NCI-H2227 treated with DMSO at 0.1 percent for 48 hours (cell line): ENCODE data around the gene GDPD5.

Experiments used
- DNase-seq: peaks from one replicate; lab custom pipeline; 2025; lab: John Stamatoyannopoulos, UW

The GDPD5 gene

DNA sequence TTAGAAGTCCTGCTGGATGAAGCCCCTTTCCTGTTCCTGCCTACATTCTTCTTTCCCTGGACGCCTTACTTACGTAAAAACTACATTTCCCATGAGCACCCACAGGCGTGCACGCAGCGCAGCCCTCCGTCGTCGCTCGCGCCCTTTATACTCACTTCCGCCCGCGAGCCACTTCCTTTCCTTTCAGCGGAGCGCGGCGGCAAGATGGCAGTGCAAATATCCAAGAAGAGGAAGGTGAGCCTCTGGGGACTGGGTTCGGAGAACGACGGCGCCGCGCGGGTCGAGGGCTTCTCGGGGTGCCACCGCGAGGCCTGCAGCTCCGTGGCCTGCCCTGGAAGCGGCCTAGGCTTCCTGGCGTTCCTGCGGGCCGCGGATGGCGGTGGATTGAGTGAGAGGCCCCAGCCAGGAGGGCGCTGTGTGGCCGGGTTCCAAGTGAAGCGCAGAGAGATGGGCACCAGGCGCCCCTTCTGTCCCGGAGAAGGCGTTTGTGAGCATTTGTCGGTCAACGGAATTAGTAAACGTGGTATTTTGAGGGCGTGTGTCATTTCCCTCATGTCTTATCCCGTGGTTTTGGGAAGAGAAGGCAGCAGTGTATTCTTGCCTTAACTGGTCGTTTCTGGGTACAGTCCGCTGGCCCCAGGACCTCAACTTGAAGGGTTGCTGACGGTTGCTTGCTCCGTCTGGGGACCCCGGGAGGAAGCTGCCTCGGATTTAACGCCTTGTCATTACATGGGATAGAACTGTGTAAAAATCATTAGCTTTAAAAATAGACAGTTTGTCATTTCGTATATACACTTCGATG is 126.2 kb downstream of the GDPD5 start, which contains the start of gene RPS3:
Gene RPS3 (plus strand): TSS at position 175 of the 802 bp plus-strand sequence. CDS start 30 bp downstream, at position 205.
- DNase-seq = peak; percentile 94

DNA sequence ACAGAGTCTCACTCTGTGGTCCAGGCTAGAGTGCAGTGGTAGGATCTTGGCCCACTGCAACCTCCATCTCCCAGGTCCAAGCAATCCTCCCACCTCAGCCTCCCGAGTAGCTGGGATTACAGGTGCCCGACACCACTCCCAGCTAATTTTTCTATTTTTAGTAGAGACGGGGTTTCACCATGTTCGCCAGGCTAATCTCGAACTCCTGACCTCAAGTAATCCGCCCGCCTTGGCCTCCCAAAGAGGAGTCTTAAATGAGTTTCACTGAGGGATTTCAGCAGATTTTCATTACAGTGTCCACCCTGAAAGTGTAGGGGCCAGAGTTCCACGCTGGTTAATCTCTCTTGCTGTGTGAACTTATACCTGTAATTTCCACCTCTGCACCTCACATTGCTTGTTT is 126.8 kb downstream of the GDPD5 start:
- DNase-seq = no peak

DNA sequence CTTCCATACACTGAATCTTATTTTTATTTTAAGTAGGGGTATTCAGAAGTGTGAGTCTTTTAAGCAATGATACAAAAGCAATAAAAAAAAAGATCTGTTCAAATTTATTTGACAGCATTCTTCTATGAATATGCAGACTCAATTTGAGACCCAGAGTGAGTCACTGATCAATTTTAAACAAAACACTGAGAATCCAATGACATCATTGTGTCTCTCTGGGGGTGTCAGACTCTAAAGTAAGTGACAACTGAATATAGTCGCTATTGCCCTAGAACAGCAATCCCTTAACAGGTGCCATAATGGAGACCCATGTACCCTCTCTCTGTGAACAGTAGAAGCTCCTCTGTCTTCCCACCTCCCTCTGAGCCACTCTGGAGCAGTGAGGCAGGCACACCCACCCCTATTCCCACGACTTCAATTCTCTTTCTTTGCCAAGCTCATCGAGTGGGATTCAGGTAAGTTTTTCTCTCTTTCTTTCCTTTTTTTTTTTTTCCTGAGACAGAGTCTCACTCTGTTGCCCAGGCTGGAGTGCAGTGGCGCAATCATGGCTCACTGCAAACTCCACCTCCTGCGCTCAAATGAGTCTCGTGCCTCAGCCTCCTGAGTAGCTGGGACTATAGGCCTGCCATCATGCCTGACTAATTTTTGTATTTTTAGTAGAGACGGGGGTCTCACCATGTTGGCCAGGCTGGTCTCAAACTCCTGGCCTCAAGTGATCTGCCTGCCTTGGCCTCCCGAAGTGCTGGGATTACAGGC is 131.5 kb downstream of the GDPD5 start:
- no peak for DNase-seq

DNA sequence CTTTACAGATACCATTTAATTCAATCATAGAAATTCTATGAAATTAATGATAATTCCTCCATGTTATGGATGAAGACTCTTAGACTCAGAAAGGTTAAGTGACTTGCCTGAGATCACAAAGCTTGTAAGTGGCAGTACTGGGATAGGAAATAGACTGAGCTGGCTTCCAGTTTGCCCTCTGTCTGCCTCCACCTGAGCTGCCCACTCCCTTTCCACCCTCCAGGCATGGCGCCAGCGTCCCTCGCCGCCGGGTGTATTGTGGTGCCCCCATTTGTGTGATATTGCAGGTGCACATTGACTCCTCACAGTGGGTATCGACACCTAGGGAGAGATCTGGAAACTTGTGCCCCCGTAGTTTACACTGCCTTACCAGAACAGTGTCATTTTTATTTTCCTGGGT is 135.8 kb downstream of the GDPD5 start:
- DNase-seq = no peak

DNA sequence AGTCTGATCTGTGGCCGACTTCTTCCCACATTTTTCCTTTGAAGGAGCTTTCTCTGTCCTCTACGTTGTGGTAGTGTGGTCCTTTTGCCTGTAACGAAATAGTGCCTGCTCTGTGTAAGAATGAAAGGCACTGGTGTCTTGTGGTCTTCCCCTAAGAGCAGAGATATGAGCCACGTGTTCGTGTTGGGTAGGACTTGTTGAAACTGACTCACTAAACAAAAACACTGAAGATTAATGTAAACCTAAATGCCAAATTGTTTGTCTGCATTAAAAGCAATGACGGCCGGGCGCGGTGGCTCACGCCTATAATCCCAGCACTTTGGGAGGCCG is 136.5 kb downstream of the GDPD5 start:
- DNase-seq = no peak

DNA sequence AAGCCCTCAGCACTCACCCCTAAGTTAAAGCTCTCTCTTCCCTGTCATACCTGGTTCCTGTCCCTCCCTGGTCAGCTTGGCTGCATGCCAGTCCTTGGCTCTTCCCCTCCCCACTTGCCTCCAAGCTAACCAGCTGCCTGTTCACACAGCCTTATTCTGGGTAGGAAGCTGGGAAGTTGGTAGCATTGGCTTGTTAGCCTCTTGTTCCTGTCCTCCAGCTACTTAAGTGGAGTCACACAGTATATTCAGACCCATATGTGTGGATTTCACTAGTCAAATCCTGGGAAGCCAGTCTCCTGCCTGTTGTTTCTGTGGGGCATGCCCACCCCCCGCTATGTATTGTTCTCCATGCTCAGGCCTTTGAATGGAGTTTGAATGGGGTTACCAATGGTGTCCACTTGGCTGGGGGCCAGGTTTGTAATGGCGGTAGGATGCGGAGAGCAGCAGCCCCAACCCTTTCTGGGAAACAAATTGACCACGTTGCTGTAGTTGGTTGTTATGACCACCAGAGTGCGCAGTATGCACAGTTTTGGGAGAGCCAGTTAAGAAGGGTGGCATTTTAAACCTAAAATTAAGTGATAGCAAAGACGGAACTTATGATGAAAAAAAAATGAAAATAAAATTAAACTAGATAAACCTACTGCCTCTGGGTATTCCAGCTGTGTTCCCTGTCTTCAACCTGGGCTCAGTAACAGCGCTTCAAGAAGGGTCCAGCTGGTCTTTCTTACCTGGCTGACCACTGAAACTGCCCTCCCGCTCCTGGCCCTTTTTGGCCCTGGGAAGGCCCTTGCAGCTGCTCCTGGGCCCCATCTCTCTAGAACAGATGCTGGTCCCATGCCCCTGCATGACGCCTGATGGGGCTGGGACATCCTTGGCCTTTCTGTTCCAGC is 137.1 kb downstream of the GDPD5 start:
- peak; percentile 96 for DNase-seq

DNA sequence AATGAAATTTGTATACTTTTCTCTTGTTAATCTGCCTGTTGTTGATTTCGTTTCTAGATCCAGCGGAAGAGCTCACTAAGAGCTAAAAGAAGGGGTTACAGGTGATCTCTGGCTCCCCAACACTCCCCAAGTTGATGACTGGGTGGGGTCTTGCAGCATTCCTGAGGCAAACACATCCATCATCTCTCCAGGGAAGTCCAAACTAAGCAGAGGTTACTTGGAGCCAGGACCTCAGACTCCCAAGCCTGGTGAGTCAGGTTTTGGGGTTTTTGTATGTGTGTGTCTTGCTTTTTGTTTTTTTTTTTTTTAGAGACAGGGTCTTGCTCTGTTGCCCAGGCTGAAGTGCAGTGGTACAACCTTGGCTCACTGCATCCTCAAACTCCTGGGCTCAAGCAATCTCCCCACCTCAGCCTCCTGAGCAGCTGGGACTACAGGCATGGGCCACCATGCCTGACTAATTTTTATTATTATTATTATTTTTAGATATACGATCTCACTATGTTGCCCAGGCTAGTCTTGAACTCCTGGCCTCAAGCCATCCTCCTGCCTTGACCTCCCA is 137.9 kb downstream of the GDPD5 start:
- DNase-seq = no peak

DNA sequence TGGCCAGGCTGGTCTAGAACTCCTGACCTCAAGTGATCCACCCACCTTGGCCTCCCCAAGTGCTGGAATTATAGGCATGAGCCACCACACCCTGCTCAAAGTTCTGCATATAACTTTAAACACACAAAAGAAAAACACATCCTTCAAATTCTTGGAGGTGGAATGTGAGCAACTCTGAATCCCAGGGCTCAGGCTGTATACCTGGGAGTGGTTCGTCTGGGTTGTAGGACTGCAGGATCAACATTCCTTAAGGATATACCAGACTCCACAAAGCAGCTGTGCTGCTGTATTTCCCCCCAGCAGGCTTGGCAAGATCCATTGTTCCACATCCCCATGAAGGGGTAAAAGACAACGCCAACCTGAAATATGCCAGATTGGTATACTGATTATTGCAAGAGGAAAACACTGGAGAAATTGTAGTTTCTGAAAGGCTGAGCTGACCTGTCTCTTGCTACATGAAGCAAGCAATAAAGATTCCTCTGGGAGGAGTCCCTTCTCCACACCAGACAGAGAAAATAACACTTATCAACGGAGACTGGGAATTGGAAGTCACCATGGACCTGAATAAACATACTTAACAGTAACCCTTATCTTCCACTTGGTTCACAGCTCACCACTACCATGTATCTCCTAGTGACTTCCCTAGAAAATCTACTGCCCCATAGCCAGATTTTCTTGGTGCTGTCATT is 138.7 kb downstream of the GDPD5 start:
- no peak for DNase-seq
